GM21619 (cell line): Measurements from ENCODE around the gene OTUB1.

Source experiments
- ATAC-seq: cut with Tn5 transposase; IDR thresholded peaks from one replicate; pipeline ENCODE4 v1.9.1; 2021; ENCODE audit not compliant: unreplicated experiment

The OTUB1 gene

GRCh38 chr11:64004590-64004984 is 18.3 kb downstream of the OTUB1 start:
- ATAC-seq: no peak

GRCh38 chr11:64005691-64006090 is 19.5 kb downstream of the OTUB1 start:
- ATAC-seq: no peak

- ATAC-seq: no peak
These were observed 20.2 kb downstream of the OTUB1 start for GRCh38 chr11:64006398-64006797.

GRCh38 chr11:64007160-64007628 is 21.0 kb downstream of the OTUB1 start:
- ATAC-seq: no peak

DNA sequence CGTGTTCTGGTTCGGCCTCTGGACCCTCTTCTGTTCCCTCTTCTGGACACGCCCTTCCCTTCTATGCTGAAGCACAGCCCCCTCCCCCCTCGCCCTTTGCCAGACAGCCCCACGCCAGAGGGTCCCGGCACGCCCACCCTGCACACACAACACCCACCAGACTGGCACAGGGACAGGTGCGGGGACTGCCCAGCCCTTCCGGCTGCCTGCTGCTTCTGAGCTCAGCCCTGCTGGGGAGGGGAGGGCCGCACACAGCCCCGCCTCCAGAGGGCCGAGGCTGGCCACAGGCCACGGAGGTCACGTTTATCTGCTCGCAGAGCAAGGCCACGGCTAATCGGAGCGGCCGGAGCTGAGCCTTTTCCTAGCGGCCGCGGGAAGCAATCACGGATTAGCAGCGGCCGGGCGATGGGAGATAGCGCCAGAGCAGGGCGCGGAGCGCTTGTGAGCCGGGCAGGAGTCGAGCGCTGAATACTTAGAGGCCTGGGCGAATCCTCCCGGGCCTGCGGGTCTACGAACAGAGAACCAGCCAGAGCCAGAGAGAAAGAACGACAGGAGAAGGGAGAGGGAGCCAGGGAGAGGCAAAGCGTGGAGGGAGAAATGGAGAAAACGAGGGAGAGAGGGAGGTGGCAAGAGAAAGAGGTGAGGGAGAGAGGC is 21.5 kb downstream of the OTUB1 start:
- no peak for ATAC-seq

GRCh38 chr11:64008283-64008913 is 22.2 kb downstream of the OTUB1 start:
- no peak for ATAC-seq

- ATAC-seq: no peak
These were observed 22.8 kb downstream of the OTUB1 start for GRCh38 chr11:64008914-64009633.

DNA sequence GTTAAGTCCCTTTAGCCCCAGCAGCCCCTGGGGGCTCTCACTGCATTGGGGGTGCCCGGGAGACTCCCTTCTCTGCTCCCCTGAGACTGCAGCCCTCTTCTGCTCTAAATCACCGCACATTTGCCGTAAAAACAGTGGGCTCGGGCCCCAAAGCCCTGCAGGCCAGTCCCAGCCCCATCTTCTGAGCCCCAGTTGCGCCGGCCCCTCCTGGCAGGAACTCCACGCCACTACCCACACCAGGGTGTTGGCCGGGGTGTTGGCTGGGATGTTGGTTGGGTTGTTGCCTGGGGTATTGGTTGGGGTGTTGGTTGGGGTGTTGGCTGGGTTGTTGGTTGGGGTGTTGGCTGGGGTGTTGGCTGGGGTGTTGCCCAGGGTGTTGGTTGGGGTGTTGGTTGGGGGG is 23.5 kb downstream of the OTUB1 start:
- no peak for ATAC-seq

DNA sequence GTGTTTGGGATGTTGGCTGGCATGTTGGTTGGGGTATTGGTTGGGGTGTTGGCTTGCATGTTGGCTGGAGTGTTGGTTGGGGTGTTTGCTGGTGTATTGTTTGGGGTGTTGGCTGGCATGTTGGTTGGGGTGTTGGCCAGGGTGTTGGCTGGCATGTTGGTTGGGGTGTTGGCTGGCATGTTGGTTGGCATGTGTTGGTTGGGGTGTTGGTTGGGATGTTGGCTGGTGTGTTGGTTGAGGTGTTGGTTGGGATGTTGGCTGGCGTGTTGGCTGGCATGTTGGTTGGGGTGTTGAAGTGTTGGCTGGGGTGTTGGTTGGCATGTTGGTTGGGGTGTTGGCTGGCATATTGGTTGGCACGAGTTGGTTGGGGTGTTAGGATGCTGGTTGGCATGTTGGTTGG is 24.5 kb downstream of the OTUB1 start:
- no peak for ATAC-seq

DNA sequence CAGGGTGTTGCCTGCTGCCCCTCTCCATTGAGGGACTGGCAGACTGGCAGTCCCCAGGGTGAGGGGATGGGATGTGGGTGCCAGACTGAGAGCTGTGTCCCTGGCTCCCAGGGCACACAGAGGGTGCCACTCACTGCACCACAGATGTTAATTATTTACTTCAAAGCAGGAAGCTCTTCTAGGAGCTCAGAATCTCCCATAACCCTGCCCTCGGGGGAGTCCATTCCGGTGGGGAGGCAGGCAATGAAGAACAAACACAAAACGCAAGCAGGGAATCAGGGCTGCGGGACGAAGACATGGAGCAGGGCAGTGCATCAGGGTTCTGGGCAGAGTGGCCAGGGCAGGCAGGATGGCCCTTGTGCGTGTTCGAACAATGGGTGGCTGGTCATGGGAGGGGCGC is 25.1 kb downstream of the OTUB1 start:
- ATAC-seq: no peak

DNA sequence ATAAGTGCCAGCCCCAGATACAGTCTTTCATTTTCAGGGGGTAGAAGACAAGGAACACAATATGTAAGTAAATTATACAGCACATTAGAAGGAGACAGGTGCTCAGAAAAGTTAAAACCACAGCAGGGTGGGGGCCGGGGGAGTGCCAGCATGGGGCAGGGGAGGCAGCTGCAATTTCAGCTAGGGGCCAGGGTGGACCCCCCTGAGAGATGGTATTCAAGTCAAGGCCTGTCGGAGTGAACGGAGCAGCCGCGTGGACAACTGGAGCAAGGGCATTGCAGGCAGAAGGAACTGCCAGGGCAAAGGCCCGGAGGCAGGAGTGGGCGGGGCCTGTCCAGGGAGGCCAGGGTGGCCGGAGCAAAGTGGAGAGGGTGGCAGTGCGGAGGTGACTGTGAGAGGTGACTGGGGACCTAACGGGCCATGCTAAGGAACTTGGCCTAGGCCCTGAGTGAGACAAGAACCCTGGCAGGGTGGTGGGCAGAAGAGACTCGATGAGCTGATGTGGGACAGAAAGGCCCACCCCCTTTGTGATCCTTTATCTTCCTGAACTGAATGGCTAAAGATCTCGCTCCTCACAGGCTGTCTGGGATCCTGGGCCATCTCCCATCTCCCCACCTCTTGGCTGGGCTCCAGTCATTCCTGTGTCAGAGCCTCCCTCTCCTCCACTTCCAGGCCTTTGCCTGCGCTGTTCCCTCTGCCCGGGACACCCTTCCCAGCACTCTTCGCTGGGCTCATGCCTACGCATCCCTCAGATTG is 27.1 kb downstream of the OTUB1 start:
- ATAC-seq: no peak

DNA sequence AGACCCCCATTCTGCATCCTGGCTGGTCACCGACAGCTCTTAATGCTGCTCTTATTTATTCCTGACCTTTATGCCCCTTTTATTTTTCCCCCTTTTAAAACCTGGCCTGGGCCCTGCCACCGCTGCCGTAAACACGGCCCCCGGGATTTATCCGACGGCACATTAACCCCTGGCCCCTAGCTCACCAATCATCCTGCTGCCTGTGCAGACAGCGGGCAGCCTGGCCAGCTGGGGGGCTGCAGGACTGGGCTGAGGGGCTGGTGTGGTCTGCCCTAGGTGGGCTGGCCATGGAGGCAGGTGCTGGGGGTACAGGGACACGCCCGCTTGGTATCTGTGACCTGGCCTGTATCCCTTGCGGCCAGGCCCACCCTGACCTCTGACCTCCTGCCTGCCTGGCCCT is 28.1 kb downstream of the OTUB1 start:
- ATAC-seq: no peak

- no peak for ATAC-seq
These were observed 29.3 kb downstream of the OTUB1 start for GRCh38 chr11:64015510-64015909.

DNA sequence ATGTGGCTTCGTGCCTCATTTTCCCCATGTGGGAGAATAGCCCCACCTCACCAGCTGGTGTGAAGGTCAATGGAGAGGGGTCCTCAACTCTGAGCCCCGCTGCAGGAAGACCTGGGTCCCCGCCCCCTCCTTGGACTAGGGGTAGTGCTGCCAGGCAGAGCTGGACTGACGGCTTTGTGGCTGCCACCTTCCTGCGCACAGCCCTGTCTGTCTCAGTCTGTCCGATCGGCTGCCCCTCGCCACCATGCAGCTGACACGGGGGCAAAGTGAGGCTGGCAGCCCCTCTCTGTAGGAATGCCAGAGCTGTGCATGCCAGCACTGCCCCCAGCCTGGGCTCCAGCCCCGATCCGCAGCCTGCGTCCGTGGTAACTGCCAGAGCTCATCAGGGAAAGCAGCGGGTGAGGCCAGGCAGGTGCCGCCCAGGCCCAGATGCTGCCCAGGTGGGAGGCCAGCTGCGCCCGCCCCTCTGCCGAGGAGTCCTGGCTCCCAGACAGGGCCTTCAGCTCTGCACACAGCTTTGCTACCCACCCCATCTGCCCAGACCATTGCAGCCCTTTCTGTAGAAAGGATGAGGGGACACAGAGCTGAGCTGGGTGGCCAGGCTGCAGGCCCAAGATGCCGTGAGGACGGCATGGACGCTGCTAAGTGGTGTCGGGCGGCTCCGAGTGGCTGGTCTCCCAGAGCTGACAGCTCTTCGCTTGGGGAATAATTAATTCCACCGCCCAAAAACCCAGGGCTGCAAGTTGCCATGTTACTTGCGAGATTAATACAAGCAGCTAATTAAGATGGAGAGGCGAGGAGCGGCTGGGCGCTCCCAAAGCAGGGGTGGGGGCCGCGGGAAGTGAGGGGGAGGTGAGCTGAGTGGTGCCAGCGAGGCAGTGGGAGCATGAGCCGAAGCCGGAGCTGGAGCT is 30.0 kb downstream of the OTUB1 start:
- no peak for ATAC-seq

DNA sequence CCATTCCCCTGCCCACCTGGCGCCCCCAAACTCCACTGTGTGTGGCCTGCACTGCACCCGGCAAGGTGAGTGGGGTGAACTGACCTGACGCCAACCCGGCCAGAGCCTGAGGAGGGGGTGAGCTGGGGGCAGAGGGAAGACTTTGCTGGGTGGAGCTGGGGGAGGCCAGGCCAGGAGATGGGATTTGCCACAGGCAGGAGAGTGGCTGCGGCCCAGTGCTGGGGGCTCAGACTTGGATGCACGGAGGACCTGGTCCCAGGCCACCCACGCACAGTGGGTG is 31.6 kb downstream of the OTUB1 start:
- ATAC-seq: no peak

DNA sequence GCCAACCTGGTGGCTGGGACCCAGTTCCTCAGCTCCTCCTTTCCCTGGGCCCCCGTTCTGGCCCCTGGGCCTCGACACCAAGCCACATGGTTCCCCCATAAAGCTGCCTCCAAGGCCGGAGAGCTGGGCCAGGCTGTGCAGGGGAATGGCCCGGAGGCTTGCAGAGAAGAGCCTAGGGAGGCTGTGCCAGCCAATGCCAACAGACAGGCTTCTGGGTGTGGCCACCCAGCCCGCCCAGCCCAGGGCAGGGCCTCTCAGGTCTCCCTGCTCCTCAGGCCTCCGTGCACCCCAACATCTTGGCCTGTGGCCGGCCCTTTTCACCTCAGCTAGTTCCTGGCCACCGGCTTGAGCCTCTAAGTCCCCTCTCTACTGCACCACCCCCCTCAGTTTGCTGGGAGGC is 32.1 kb downstream of the OTUB1 start:
- ATAC-seq: no peak

- ATAC-seq: no peak
These were observed 33.1 kb downstream of the OTUB1 start for GRCh38 chr11:64019106-64020037.

DNA sequence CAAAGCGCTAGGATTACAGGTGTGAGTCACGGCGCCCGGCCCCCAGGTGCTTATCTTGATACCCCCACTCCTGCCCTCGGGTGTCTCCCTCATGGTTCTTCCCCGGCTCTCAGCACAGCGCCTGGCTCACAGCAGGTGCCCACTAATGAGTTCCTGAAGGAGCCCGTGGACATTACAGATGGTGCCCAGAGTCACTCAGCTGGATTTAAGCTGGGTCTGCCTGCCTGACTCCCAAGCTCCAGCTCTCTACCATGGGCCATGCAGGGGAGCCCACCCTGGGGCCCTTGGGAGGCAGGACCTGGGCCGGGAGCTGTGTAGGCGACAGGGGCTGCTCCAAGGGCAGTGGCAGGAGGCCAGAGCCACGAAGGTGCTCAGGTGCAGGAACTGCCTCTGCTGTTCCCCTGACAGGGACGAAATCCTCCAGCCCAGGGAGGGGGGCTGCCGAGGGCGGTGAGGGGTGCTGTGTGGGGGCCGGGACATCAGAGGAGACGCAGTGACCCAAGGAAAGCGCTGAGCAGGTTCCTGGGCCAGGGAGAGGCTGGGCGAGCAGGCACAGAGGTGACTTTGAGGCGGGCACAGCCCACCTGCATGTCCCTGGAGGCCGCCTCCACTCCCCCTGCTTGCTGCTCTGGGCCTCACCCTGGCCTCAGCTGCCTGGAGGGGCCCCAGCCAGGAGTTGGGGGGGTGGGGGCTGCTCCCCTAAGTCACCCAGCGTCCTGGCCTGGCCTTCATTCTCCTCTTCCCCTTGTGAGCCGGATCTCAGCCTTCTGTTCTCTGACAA is 34.9 kb downstream of the OTUB1 start:
- no peak for ATAC-seq

DNA sequence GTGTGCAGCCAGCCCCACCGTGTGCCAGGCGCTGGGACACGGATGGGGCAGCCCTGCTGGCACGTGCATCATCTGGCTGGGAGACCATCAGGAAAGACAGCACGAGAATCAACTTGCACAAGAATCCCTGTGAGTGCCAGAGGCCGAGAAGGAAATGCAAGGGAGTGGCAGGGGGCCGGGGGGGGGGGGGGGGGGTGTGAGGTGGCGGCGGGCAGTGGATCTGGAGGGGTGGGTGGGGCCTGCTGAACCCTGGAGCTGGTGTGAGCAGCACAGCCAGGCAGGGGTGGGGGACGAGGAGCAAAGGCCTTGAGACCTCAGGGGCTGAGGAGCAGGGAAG is 35.5 kb downstream of the OTUB1 start:
- no peak for ATAC-seq
